ENCODE data around the gene TOM1L2.

DNA sequence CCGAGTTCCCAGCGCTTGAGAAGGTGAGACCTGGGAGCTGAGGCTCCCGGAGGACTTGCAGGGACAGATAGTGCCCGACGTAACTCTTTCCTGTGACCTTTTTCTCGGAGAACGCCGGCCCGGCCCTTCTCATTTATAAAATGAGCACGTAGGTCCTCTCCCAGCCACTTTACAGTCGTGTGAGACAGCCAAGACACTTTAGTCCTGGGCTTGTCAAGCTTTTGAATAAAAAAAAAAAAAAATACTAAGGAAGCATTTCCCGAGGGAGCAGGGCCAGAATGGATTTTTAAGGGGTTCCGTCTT is 703 bp upstream of the TOM1L2 start:
- TF ChIP-seq, protein P1, sequence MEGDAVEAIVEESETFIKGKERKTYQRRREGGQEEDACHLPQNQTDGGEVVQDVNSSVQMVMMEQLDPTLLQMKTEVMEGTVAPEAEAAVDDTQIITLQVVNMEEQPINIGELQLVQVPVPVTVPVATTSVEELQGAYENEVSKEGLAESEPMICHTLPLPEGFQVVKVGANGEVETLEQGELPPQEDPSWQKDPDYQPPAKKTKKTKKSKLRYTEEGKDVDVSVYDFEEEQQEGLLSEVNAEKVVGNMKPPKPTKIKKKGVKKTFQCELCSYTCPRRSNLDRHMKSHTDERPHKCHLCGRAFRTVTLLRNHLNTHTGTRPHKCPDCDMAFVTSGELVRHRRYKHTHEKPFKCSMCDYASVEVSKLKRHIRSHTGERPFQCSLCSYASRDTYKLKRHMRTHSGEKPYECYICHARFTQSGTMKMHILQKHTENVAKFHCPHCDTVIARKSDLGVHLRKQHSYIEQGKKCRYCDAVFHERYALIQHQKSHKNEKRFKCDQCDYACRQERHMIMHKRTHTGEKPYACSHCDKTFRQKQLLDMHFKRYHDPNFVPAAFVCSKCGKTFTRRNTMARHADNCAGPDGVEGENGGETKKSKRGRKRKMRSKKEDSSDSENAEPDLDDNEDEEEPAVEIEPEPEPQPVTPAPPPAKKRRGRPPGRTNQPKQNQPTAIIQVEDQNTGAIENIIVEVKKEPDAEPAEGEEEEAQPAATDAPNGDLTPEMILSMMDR (conservative IDR thresholded peaks at IDR 0.05; ENCODE audit: low read depth, low read length), result no peak
- TF ChIP-seq, protein P2, sequence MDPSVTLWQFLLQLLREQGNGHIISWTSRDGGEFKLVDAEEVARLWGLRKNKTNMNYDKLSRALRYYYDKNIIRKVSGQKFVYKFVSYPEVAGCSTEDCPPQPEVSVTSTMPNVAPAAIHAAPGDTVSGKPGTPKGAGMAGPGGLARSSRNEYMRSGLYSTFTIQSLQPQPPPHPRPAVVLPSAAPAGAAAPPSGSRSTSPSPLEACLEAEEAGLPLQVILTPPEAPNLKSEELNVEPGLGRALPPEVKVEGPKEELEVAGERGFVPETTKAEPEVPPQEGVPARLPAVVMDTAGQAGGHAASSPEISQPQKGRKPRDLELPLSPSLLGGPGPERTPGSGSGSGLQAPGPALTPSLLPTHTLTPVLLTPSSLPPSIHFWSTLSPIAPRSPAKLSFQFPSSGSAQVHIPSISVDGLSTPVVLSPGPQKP (IDR thresholded peaks at IDR 0.05; ENCODE audit: borderline replicate concordance, low read depth, low read length), result no peak

All from IMR-90 (cell line).